MCF 10A (cell line): Measurements from ENCODE around the gene FAM53A. TPM values are rescaled to one million over a fixed set of nuclear protein-coding genes. Genes with fewer than 3 reads are reported as not detected.

ENCODE experiments used
- BruUV-seq: library from RNA; stranded (reverse); fragments of 400-500 nt; replicated peaks from 2 replicates; lab custom pipeline; 2021; lab: Mats Ljungman, UMichigan
- CTCF ChIA-PET: fragments of 300-600 bp; sonication (Branson Sonifier 250); formaldehyde crosslinking; extraction: SDS; loops from one replicate; lab custom pipeline; 2021; ENCODE audit warnings: antibody characterized with exemption, inconsistent platforms; lab: Yijun Ruan, JAX
- POLR2A ChIA-PET: fragments of 300-600, 350-650 bp; sonication (Branson Sonifier 250); formaldehyde crosslinking; extraction: SDS; loops from one replicate; lab custom pipeline; 2020; ENCODE audit warnings: antibody characterized with exemption, inconsistent platforms; lab: Yijun Ruan, JAX
- DNase-seq: peaks from one replicate; pipeline ENCODE4 v3.0.0-alpha.2; 2018; ENCODE audit not compliant: unreplicated experiment
- H3K27ac Mint-ChIP-seq: one replicate; pipeline ENCODE4 v1.8.0; 2022; ENCODE audit warnings: mild to moderate bottlenecking, low read depth, mixed read lengths; ENCODE audit not compliant: unreplicated experiment
- H3K27me3 Mint-ChIP-seq: one replicate; pipeline ENCODE4 v1.8.0; 2022; ENCODE audit warnings: mixed read lengths; ENCODE audit not compliant: insufficient read depth, unreplicated experiment
- H3K36me3 Mint-ChIP-seq: one replicate; pipeline ENCODE4 v1.8.0; 2022; ENCODE audit warnings: mild to moderate bottlenecking, moderate library complexity, mixed read lengths; ENCODE audit not compliant: insufficient read depth, unreplicated experiment
- H3K4me1 Mint-ChIP-seq: one replicate; pipeline ENCODE4 v1.8.0; 2022; ENCODE audit warnings: mixed read lengths; ENCODE audit not compliant: insufficient read depth, unreplicated experiment
- H3K4me3 Mint-ChIP-seq: one replicate; pipeline ENCODE4 v1.8.0; 2022; ENCODE audit warnings: mild to moderate bottlenecking, moderate library complexity, mixed read lengths; ENCODE audit not compliant: unreplicated experiment
- H3K9me3 Mint-ChIP-seq: one replicate; pipeline ENCODE4 v1.8.0; 2022; ENCODE audit warnings: mixed read lengths; ENCODE audit not compliant: unreplicated experiment
- CTCF ChIP-seq: fragments of 200-600 bp; IDR thresholded peaks from one replicate; pipeline ENCODE4 v1.8.0; 2022; ENCODE audit warnings: antibody characterized with exemption, mild to moderate bottlenecking; ENCODE audit not compliant: unreplicated experiment
- intact Hi-C: fragments of 100-400 bp; cut with micrococcal nuclease; formaldehyde crosslinking; loops from 2 replicates; pipeline ENCODE4 v1.14.1; 2022
- total RNA-seq: library from RNA; stranded (reverse); gene quantifications from 2 replicates; pipeline ENCODE4 v1.2.3, GENCODE V29; 2022

The FAM53A gene
- total RNA-seq, 1 experiment from 2014 or later, result 6.6 TPM

DNA sequence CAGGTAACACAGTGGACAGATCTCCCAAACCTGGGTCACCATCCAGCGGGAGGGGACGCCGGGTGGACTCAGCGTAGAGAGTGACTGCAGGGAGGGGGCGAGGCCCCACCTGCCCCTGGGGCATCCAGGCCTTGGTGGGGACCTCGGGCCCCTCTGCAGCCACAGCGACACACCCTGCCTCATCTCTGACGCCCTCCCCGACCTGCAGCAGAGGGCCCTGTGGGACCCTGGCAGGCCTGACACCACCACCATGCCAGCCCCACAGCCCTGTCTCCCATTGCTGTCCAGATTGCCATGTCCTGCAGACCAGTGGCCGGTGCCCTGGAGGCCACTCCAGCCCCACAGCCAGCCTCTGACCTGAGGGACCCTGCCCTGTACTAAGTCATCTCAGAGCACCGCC, 45.2 kb downstream of the FAM53A start:
- no peak for TF ChIP-seq CTCF
- no peak for DNase-seq
- no TSS peak for BruUV-seq
- Mint-ChIP-seq H3K27ac (no peak overlapping the region), H3K27me3 (no peaks in the 10 kb centered on the region), H3K9me3 (no peaks in the 10 kb centered on the region), H3K4me1 (no peaks in the 10 kb centered on the region), H3K4me3 (no peak overlapping the region), H3K36me3 (no peaks in the 10 kb centered on the region)
- intact Hi-C loops, result no loop called here
- CTCF ChIA-PET, result interaction anchor here (0.5 to 0.6 kb wide), 2 partner anchors 12 to 33 kb away, joined by 3 read pairs; no protein-coding TSS in a partner anchor
- POLR2A ChIA-PET, result no interaction called here

GRCh38 chr4:1638272-1638598, 45.9 kb downstream of the FAM53A start:
- intact Hi-C loops, result no loop called here
- Mint-ChIP-seq H3K4me3 (no peak overlapping the region), H3K9me3 (no peaks in the 10 kb centered on the region), H3K36me3 (no peaks in the 10 kb centered on the region), H3K27me3 (no peaks in the 10 kb centered on the region), H3K27ac (no peak overlapping the region), H3K4me1 (no peaks in the 10 kb centered on the region)
- no peak for DNase-seq
- TF ChIP-seq CTCF, result no peak
- BruUV-seq, result no TSS peak
- CTCF ChIA-PET, result interaction anchor here (0.5 to 0.6 kb wide), 2 partner anchors 11 to 32 kb away, joined by 3 read pairs; no protein-coding TSS in a partner anchor
- POLR2A ChIA-PET, result no interaction called here

GRCh38 chr4:1637580-1638271, 46.4 kb downstream of the FAM53A start:
- intact Hi-C loops, result no loop called here
- no TSS peak for BruUV-seq
- Mint-ChIP-seq H3K4me1 (no peaks in the 10 kb centered on the region), H3K9me3 (no peaks in the 10 kb centered on the region), H3K27me3 (no peaks in the 10 kb centered on the region), H3K36me3 (no peaks in the 10 kb centered on the region), H3K27ac (no peak overlapping the region), H3K4me3 (no peak overlapping the region)
- DNase-seq, result no peak
- no peak for TF ChIP-seq CTCF
- POLR2A ChIA-PET, result no interaction called here
- CTCF ChIA-PET, result interaction anchor here (0.6 kb wide), 2 partner anchors 11 to 528 kb away, joined by 3 read pairs; no protein-coding TSS in a partner anchor

DNA sequence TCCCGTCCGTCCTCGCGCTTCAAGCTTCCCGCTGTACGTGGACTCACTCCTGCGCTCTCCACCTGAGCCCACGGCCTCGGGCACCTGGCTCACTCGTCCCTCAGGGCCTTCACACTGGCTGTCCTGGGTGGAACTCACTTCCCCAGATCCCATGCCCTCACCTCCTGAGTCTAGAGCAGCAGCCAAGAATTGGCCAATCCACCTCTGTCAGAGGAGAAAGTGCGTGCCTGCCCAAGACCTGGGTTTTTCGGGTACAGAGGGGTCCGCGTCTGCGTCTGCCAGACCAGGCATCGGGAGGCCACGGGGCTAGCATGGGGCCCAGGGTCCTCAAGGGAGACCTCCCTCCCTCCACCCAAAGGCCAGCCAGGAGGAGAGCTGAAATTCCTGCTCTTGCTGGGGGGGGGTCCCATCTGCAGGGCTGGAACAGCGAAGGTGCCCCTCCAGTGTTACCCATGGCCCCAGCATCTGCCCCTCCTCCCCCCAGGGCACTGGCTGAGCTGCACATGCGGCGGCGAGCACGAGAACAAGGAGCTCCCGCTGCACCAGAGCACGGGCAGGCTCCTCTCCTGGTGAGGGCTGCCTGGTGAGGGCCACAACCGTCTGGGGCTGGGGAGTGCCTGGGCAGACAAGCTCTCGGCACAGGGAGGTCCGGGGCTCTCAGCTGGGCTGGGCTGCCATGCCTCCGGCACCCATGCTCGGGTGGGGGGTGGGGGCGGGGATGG, 47.5 kb downstream of the FAM53A start:
- ChIA-PET POLR2A (interaction anchor here (0.7 kb wide), 1 partner anchor 176 kb away, joined by 3 read pairs; no protein-coding TSS in a partner anchor), CTCF (no interaction called here)
- Mint-ChIP-seq H3K4me3 (no peak overlapping the region), H3K27me3 (no peaks in the 10 kb centered on the region), H3K9me3 (no peaks in the 10 kb centered on the region), H3K36me3 (no peaks in the 10 kb centered on the region), H3K27ac (no peak overlapping the region), H3K4me1 (no peaks in the 10 kb centered on the region)
- TF ChIP-seq CTCF, result no peak
- BruUV-seq, result no TSS peak
- DNase-seq, result no peak
- intact Hi-C loops, result no loop called here
